ENCODE data around the gene POLR1E.
"Not testable (repeated sequence)": the region's sequence is repeated elsewhere in the genome, so short reads cannot be mapped to it uniquely, and the experiment has no call there.

GRCh38 chr9:37473982-37474381 lies 11.8 kb upstream of the POLR1E start:
- TF ChIP-seq CTCF (IDR thresholded peaks at IDR 0.05); TCF7 (CRISPR knock-in tag; IDR thresholded peaks at IDR 0.05; ENCODE audit: low read depth); NR3C1 (CRISPR knock-in tag; conservative IDR thresholded peaks at IDR 0.05; ENCODE audit: low read depth); ZNF281 (CRISPR knock-in tag; IDR thresholded peaks at IDR 0.05): not testable (repeated sequence)

Data from WTC11 (cell line).